GM19324 (cell line): ENCODE data around the gene GALNT12.

Experiments used
- ATAC-seq: cut with Tn5 transposase; IDR thresholded peaks from one replicate; pipeline ENCODE4 v1.9.1; 2021; ENCODE audit warnings: mild to moderate bottlenecking, moderate library complexity; ENCODE audit not compliant: unreplicated experiment, low FRiP score

Gene GALNT12, protein sequence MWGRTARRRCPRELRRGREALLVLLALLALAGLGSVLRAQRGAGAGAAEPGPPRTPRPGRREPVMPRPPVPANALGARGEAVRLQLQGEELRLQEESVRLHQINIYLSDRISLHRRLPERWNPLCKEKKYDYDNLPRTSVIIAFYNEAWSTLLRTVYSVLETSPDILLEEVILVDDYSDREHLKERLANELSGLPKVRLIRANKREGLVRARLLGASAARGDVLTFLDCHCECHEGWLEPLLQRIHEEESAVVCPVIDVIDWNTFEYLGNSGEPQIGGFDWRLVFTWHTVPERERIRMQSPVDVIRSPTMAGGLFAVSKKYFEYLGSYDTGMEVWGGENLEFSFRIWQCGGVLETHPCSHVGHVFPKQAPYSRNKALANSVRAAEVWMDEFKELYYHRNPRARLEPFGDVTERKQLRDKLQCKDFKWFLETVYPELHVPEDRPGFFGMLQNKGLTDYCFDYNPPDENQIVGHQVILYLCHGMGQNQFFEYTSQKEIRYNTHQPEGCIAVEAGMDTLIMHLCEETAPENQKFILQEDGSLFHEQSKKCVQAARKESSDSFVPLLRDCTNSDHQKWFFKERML

DNA sequence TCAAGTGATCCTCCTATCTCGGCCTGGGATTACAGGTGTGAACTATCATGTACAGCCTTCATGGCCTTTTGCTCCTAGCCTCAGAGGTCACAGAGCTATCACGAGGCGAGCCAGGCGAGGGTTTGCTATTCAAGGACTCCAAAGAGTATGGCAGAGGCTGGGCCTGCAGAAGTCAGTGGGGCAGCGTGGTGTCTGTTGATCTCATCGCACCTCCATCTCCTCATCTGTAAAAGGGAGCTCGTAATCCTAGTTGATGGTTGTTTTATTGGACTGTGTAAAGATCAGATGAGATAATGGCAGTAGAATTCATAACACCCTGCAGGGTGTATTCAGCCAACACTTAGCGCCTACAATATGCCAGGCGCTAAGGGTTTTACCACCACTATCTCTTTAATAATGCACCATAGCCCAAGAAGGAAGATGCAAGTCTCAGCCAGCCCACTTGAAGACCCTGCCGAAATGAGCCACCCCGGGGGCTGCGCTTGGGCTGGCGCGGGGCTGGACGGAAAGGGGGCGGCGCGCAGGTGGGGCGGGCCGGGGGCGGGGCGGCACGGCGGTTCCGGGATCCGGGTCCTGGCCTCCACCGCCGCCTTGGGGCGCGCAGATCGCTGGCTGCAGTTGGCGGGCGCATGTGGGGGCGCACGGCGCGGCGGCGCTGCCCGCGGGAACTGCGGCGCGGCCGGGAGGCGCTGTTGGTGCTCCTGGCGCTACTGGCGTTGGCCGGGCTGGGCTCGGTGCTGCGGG, at the start of gene GALNT12:
Gene GALNT12, plus strand, starts transcription at position 601 of the 744 bp plus-strand sequence. Its CDS starts 29 bp downstream, at position 630.
- no peak for ATAC-seq

DNA sequence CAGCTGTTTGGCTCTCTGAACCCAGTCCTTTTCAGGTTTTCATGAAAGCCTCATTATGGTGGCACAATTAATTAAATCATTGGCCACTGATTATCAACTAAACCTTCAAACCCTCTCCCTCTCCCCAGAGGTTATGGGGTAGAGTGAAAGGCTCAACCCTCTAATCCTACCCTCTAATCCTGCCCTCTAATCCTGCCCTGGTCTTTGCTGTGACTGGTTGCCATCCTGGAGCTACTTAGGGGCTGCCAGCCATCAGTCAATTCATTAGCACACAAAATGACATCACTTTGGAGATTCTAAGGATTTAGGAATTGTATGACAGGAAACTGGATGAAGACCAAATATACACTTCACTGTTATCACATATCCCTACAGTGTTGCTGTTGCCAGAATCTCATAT, 47.2 kb upstream of the GALNT12 start:
- no peak for ATAC-seq

DNA sequence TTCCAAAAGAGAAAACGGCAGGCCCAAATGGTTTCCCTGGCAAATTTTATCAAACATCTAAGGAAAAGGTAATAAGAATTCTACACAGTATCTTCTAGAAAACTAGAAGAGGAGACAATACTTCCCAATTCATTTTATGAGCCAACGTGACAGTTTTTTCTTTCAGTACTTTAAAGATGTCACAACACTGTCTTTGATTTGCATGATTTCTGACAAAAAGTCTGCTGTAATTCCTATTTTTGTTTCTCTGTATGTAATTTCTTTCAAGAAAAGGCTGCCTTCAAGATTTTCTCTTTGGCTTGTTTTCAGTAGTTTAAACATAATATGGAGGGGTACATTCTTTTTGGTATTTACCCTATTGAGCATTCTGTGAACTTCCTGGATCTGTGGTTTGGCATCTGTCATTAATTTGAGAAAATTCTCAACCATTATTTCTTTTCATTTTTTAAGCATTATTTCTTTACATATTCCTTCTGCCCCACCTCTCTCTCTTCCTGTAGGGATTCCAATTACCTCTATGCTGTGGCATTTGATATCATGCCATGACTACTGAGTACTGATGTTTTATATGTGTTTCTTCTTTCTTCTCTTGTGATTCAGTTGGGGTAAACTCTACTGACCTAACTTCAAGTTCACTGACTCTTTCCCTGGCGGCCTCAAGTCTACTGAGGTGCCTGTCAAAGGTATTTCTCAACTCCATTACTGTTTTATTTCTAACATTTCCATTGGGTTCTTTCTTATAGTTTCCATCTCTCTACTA, 43.3 kb upstream of the GALNT12 start:
- no peak for ATAC-seq

DNA sequence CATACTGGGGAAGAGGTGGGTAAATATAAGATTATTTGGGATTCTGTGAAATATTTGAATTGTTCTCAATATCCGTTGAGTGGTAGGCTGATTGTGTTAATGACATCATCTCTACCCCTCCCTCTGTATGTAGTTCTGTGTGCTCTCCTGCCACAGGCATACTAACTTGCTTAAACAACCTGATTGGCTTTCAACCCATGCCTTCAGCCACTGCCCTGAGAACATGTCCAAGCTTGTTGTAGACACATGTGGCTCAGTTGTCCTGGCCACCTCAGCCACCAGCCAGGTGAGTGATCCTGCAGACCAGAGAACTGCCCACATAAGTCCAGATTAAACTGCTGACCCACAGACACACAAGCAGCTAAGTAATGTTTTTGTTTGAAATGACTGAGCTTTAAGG, 42.2 kb upstream of the GALNT12 start:
- ATAC-seq: no peak

DNA sequence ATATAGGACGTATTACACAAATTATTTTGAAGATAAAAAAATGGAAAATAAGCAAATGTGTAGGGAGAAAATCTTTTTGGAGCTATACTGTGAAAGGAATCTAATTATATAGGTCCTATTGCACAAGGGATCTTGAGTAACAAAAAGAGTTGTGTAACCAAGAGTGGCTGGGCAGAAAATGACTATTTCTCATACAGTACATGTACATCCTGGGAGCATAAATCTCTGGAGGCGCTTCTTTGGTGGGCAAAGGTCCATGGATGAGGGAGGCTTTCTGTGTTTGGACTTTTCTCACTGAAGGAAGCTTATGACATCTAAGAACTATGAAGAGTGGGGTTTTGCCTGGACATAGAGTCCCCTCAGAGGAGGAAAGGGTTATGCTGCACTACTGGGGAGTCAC, 40.9 kb upstream of the GALNT12 start:
- ATAC-seq: no peak

- no peak for ATAC-seq
Observed at GRCh38 chr9:98767196-98767595, 40.3 kb upstream of the GALNT12 start.

DNA sequence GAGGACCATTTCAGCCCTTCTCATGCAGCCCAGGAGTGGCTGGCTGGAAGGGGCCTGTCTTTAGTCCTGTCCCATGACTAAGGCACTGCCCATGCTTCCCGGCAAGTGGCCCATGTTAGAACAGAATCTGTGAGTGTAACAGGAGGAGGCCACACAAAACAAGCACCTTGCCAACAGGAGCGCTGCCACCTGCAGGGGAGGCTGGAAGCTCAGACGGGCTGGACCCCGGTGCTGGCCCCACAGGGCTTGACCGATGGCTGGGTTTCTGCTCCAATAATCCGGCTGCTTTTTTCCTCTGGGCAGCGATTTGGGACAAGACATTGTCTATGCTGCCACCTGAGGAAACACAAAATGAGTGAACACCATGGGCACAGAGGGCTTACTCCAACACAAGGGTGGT, 39.6 kb upstream of the GALNT12 start:
- no peak for ATAC-seq

DNA sequence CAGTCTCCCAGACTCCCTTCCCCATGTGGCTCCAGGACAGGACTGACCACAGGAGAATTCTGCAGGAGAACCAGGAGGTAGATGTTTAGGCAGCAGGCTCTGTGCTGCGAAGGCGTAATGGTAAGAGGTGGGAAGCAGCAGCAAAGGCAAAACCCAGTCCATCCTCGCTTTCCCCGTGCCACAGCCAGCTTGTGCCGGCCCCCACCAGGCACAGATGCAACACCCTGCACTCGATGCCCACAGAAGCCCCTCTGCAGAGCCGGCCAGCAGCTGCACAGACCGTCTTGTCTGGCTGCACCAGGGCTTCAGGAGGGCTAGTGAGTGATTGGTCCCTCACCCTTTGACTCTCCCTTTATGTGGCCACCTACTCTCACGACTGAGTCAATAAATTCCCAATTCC, 39.1 kb upstream of the GALNT12 start:
- ATAC-seq: no peak

- no peak for ATAC-seq
Observed at GRCh38 chr9:98770717-98771116, 36.8 kb upstream of the GALNT12 start.

DNA sequence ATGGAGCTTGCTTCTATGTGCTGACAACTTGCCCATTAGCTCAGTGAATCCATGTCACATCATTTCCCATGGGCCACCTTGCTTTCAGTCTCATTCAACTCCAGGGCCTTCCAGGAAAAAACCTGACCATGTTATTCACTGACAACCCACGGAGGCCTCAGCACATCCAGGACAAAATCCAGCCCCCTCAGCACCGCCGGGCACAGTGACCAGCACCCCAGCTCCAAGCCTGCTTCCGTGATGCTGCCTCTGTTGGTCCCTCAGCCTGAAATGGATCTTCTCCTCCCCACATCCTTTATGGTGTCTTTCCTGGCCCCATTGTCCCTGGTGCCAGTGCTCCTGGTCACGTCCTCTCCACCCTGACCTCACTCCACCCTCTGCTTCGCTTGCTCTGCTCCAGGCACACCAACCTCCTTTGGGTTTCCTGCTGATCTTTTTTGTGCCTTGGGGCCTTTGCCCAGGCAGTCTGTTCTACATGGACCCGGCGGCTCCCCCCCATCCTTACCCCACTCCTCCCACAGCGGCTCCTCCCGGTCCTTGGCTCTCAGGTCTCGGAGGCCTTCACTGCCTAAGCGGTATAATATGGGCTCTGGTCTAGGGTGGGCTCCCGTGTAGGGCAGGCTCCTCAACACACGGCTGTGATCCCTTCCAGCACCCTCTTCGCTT, 36.1 kb upstream of the GALNT12 start:
- ATAC-seq: no peak

GRCh38 chr9:98772364-98773155, 34.9 kb upstream of the GALNT12 start:
- no peak for ATAC-seq

DNA sequence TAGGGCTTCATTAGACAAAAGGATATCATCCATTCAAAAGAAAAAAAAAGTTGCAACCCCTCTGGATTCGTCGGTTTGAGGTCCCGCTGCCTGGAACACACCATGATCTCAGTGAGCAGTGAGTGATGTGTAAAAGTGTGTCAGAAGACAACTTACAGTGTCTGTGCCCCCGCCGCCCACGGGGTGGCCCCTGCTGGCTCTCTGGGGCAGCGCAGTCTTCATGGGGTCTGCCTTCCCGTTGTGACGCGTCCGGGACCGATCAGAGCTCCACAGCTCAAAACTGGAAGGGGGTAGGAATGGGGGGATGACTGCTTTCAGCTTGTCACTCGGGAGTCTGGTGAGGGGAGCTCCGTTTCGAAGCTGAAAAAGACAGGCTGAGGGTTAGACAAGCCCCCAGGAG, 33.7 kb upstream of the GALNT12 start:
- ATAC-seq: no peak

DNA sequence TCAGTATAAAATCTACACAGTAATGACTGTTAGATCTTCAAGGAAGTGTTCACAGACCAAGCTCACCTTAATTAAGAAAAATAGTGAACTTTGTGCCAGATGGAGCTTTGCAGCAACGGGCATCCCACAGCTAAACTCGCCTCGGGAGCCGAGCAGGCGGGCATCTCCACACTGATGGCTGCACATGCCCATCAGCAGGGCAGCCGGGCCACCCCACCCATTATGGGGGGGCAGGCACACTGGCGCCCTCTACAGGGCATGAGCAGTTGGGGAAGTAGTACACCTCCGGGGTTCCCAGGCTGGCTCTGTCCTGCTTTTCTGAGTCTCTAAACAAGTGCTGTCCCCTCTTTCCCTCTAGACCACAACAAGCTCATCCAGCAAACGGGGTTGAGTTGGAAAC, 32.7 kb upstream of the GALNT12 start:
- ATAC-seq: no peak

- ATAC-seq: no peak
Observed at GRCh38 chr9:98775831-98776441, 31.5 kb upstream of the GALNT12 start.

DNA sequence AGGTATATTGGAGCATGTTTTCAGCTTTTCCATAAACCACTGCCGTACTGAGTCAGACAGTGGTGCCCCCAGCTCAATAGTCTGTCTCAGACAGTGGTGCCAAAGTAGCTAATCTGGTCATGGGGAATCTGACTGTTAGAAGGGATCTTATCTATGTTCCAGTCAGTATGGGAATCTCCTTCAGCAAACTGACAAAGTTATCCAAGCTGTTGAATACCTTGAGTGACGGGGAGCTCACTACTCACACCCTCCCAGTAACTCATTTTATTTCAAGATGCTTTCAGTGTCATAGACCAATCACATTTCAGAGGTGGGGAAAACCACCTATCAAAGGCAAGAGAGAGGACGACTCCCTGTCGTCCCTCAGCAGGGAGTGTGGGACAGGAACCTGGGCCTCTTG, 29.9 kb upstream of the GALNT12 start:
- no peak for ATAC-seq

DNA sequence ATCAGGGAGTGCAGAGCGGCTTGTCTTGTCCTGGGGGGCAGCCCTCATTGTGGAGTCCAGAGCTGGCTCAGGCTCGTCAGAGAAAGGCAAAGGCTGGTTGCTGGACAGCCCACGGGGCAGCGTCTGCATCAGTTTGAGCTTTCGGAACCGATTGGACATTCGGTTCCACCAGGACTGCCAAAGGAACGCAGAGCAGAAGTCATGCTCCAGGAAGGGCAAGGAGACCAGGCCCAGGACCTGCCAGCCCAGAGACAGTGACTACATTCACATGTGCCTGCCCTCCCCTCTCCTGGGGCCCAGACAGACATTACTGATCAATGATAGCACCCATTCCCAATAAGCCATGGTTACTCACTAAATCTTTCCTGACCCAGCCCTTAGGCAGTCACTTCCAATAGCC, 29.2 kb upstream of the GALNT12 start:
- ATAC-seq: no peak

- no peak for ATAC-seq
Observed at GRCh38 chr9:98778711-98779530, 28.5 kb upstream of the GALNT12 start.

DNA sequence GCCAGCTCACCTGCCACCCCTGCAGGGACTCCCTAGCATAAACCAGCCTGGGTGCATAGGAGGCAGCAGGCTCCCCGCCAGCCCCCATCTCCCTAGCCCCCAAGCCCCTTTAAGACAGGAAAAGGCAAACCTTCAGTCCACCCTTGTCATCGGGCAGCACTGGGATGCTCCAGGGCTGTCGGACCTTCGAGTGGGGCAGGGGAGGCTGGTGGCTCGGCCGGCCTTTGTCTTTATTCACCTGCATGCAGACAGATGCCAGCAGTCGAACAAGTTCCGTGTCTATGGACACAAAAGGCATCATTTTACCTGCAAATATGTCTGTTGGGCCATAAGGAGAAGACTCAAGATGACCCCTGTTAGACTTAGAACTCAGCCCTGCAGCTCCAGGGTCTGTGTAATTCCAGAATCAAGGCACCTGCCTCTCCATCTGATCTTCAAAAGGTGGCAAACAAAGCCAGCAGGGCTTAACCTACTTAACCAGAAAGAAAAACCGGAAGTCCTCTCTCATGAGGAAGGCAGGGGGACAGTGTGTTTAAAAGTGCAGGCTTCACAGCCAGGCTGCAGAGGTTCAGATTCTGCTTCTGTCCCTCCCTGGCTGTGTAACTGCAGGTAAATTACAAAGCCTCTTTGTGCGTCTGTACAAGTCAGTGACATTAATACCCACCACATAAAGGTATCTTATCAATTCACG, 27.3 kb upstream of the GALNT12 start:
- no peak for ATAC-seq
